Upper lobe of left lung (tissue), 4 donors: Measurements from ENCODE around the gene IP6K3.

ENCODE experiments used
- EP300 ChIP-seq, 4 donors: sonication (generic); formaldehyde crosslinking; IDR thresholded peaks; one replicate each; pipeline ENCODE4 v1.5.1; 2017; ENCODE audit warnings: antibody characterized with exemption in 4 of 4, control low read depth in 2 of 4
- POLR2A ChIP-seq, 4 donors: fragments of 450-650 bp; IDR thresholded peaks; one replicate each; pipeline ENCODE4 v1.5.1; 2016 to 2017; ENCODE audit warnings: antibody characterized with exemption in 4 of 4, mild to moderate bottlenecking in 2 of 4
- POLR2AphosphoS5 ChIP-seq, 2 donors: sonication (generic); formaldehyde crosslinking; IDR thresholded peaks; one replicate each; pipeline ENCODE4 v1.5.1; 2017; ENCODE audit warnings: antibody characterized with exemption in 2 of 2
- TF ChIP-seq, protein P1 (sequence below), 6 experiments: fragments of 450-650 bp in 4 of 6; fragments of 200-600 bp in 2 of 6; sonication (generic) in 2 of 6; IDR thresholded peaks; one replicate each; pipeline ENCODE4 v1.5.1; 2016 to 2019; ENCODE audit warnings: antibody characterized with exemption in 6 of 6

DNA sequence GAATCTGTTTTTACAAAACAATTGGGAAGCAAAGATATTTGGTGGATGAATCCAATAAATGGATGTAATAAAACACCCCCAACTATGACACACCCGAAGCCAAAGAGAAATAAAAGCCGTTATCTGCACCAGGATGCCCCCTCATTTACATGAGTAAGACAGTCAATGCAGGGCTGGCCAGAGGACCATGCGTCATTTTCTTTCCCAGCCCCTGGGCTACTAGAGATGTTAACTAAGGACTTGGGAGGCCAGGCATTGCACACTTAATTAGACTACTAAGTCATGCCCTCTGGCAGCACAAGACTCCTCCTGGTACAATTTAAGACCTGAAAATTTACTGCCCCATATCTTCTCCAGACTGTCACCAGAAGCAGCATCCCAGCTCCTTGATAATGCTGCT, 39.1 kb upstream of the IP6K3 start:
- TF ChIP-seq POLR2A (IDR thresholded peaks at IDR 0.05) = no peak
- no peak for TF ChIP-seq POLR2AphosphoS5 (IDR thresholded peaks at IDR 0.05)
- TF ChIP-seq, protein P1, sequence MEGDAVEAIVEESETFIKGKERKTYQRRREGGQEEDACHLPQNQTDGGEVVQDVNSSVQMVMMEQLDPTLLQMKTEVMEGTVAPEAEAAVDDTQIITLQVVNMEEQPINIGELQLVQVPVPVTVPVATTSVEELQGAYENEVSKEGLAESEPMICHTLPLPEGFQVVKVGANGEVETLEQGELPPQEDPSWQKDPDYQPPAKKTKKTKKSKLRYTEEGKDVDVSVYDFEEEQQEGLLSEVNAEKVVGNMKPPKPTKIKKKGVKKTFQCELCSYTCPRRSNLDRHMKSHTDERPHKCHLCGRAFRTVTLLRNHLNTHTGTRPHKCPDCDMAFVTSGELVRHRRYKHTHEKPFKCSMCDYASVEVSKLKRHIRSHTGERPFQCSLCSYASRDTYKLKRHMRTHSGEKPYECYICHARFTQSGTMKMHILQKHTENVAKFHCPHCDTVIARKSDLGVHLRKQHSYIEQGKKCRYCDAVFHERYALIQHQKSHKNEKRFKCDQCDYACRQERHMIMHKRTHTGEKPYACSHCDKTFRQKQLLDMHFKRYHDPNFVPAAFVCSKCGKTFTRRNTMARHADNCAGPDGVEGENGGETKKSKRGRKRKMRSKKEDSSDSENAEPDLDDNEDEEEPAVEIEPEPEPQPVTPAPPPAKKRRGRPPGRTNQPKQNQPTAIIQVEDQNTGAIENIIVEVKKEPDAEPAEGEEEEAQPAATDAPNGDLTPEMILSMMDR (IDR thresholded peaks at IDR 0.05) = no peak
- TF ChIP-seq EP300 (IDR thresholded peaks at IDR 0.05) = no peak
